K562 (cell line): ENCODE results near the gene NEIL1. TPM values are rescaled to one million over a fixed set of nuclear protein-coding genes. Genes with fewer than 3 reads are reported as not detected.

Source experiments
- HDAC2 ChIP-seq: fragments of 450-650 bp; IDR thresholded peaks from 2 replicates; pipeline ENCODE4 v1.6.1; 2016; ENCODE audit warnings: mild to moderate bottlenecking
- HDAC3 ChIP-seq: fragments of 450-650 bp; IDR thresholded peaks from 2 replicates; pipeline ENCODE4 v1.6.1; 2018; ENCODE audit warnings: borderline replicate concordance, mild to moderate bottlenecking, moderate library complexity; ENCODE audit not compliant: partially characterized antibody
- HDGF ChIP-seq: fragments of 450-650 bp; IDR thresholded peaks from 2 replicates; pipeline ENCODE4 v1.6.1; 2016
- NCOR1 ChIP-seq: fragments of 450-650 bp; IDR thresholded peaks from 2 replicates; pipeline ENCODE4 v1.6.1; 2016; ENCODE audit warnings: mild to moderate bottlenecking, moderate library complexity
- NFRKB ChIP-seq: fragments of 450-650 bp; IDR thresholded peaks from 2 replicates; pipeline ENCODE4 v1.6.1; 2016; ENCODE audit warnings: low read depth
- SMAD3 ChIP-seq: fragments of 450-650 bp; formaldehyde crosslinking; conservative IDR thresholded peaks from 2 replicates; pipeline ENCODE4 v1.4.0; 2020; ENCODE audit warnings: mild to moderate bottlenecking
- SMARCB1 ChIP-seq: IDR thresholded peaks from 2 replicates; pipeline ENCODE4 v1.6.1; 2011; ENCODE audit warnings: improper control_type of control experiment, low read depth; ENCODE audit not compliant: insufficient read length
- XRCC4 ChIP-seq: IDR thresholded peaks from one replicate; pipeline ENCODE4 v1.6.1; 2011; ENCODE audit not compliant: insufficient read depth, insufficient read length; ENCODE audit errors: extremely low read depth
- ZNF174 ChIP-seq: fragments of 250-450 bp; sonication (Bioruptor Pico); IDR thresholded peaks from 2 replicates; pipeline ENCODE4 v1.4.0; 2020; ENCODE audit warnings: mild to moderate bottlenecking
- ZNF263 ChIP-seq: sonication (generic); formaldehyde crosslinking; IDR thresholded peaks from 2 replicates; pipeline ENCODE4 v1.8.0; 2022; ENCODE audit warnings: mild to moderate bottlenecking, missing genetic modification reagents, borderline replicate concordance
- ZNF274 ChIP-seq: IDR thresholded peaks from 2 replicates; pipeline ENCODE4 v1.6.1; 2011; ENCODE audit warnings: low read depth, mild to moderate bottlenecking, low read length, moderate library complexity, borderline replicate concordance
- ZNF740 ChIP-seq, 3 experiments: fragments of 200-800 bp in 1 of 3; sonication (Bioruptor generic) in 1 of 3; sonication (generic) in 1 of 3; formaldehyde crosslinking in 1 of 3; IDR thresholded peaks; 2 replicates each; pipeline versions ENCODE4 v1.6.1 to v1.8.0; 2016 to 2022; ENCODE audit warnings: mild to moderate bottlenecking in 2 of 3, missing compliant biosample characterization in 2 of 3, missing genetic modification characterization in 2 of 3, missing genetic modification reagents in 1 of 3
- polyA plus RNA-seq, 8 experiments: library from polyadenylated mRNA; depleted of rRNA in 4 of 8; stranded (reverse) in 5 of 8; unstranded in 3 of 8; fragments of >200 nt; fragmentation: Nextera tagmentation in 2 of 8; fragmentation: Illumina TruSeq in 1 of 8; extraction: Ambion mirVana in 2 of 8; extraction: Trizol in 1 of 8; gene quantifications; 2 replicates each; pipeline versions ENCODE4 v1.2.1 to v1.2.3, GENCODE V29; 2011 to 2014; ENCODE audit warnings: inconsistent platforms in 1 of 8, missing spikeins in 1 of 8
- total RNA-seq, 7 experiments: library from RNA; depleted of rRNA in 6 of 7; stranded (reverse); fragments of >200 nt in 6 of 7; fragmentation: Illumina TruSeq in 2 of 7; extraction: Trizol in 2 of 7; gene quantifications; 2 replicates each; pipeline versions ENCODE4 v1.2.1 to v1.2.3, GENCODE V29; 2011 to 2021; ENCODE audit warnings: low replicate concordance in 1 of 7
- TF ChIP-seq, protein P1 (sequence below): sonication (generic); formaldehyde crosslinking; IDR thresholded peaks from 2 replicates; pipeline ENCODE4 v1.8.0; 2022; ENCODE audit warnings: mild to moderate bottlenecking, missing genetic modification reagents
- TF ChIP-seq, protein P2 (sequence below): fragments of 450-650 bp; IDR thresholded peaks from 2 replicates; pipeline ENCODE4 v1.6.1; 2018; ENCODE audit warnings: mild to moderate bottlenecking, low read depth; ENCODE audit not compliant: partially characterized antibody

Gene NEIL1
- total and polyA plus RNA-seq, 9 of the 15 experiments (the other 6 are each of a cell fraction or from before 2014, with no cell fraction given): 0.14 to 4.3 (median 2.4) TPM

DNA sequence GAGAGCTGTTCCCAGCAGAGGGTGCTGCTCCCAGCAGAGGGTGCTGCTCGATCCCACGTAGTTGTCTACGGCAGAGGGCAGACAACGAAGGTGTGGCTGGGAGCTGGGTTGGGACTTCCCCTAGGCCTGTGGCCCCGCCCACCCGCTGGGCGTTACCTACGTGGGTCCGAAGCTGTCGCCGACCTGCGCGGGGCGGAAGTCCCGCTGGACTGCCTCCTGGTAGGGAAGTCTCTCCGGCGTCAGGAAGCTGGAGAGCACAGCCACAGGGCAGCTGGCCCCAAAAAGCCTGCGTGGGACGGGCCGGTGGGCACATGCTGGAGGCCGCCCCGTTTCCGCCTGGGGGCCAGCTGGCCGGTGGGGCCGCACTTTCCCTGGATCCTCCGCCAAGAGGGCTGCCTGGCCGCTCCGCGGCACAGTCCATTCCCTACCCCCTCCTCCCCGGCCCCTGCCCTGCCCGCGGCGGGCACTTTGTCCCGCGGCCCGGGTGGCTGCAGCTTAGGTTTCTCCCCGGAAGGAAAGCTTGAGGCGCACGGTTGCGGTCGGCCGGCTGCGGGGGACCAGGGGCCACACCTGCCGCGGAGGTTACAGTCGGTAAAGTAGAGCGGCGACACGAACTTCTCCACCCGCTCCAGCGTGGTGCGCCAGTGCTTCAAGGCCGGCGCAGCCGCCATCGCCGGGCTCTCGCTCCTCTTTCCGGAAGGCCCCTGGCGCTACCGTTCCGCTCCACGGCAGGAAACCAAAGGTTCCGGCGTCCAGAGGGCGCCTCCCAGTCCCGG lies 21.3 kb downstream of the NEIL1 start, which contains the start of gene MAN2C1 (continued):
- no peak for TF ChIP-seq SMARCB1
- TF ChIP-seq NCOR1: peak; percentile 47
- peak; percentile 50 for TF ChIP-seq HDAC3
- TF ChIP-seq, protein P1, sequence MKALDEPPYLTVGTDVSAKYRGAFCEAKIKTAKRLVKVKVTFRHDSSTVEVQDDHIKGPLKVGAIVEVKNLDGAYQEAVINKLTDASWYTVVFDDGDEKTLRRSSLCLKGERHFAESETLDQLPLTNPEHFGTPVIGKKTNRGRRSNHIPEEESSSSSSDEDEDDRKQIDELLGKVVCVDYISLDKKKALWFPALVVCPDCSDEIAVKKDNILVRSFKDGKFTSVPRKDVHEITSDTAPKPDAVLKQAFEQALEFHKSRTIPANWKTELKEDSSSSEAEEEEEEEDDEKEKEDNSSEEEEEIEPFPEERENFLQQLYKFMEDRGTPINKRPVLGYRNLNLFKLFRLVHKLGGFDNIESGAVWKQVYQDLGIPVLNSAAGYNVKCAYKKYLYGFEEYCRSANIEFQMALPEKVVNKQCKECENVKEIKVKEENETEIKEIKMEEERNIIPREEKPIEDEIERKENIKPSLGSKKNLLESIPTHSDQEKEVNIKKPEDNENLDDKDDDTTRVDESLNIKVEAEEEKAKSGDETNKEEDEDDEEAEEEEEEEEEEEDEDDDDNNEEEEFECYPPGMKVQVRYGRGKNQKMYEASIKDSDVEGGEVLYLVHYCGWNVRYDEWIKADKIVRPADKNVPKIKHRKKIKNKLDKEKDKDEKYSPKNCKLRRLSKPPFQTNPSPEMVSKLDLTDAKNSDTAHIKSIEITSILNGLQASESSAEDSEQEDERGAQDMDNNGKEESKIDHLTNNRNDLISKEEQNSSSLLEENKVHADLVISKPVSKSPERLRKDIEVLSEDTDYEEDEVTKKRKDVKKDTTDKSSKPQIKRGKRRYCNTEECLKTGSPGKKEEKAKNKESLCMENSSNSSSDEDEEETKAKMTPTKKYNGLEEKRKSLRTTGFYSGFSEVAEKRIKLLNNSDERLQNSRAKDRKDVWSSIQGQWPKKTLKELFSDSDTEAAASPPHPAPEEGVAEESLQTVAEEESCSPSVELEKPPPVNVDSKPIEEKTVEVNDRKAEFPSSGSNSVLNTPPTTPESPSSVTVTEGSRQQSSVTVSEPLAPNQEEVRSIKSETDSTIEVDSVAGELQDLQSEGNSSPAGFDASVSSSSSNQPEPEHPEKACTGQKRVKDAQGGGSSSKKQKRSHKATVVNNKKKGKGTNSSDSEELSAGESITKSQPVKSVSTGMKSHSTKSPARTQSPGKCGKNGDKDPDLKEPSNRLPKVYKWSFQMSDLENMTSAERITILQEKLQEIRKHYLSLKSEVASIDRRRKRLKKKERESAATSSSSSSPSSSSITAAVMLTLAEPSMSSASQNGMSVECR (CRISPR knock-in tag): peak; percentile 66
- TF ChIP-seq ZNF274: no peak
- TF ChIP-seq, protein P2, sequence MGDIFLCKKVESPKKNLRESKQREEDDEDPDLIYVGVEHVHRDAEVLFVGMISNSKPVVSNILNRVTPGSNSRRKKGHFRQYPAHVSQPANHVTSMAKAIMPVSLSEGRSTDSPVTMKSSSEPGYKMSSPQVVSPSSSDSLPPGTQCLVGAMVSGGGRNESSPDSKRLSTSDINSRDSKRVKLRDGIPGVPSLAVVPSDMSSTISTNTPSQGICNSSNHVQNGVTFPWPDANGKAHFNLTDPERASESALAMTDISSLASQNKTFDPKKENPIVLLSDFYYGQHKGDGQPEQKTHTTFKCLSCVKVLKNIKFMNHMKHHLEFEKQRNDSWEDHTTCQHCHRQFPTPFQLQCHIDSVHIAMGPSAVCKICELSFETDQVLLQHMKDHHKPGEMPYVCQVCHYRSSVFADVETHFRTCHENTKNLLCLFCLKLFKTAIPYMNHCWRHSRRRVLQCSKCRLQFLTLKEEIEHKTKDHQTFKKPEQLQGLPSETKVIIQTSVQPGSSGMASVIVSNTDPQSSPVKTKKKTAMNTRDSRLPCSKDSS: no peak
- TF ChIP-seq ZNF740 (CRISPR knock-in tag; IDR thresholded peaks at IDR 0.05): 0 out of 2 replicates have a peak, but pooled peaks have one; percentile 22
- TF ChIP-seq ZNF740 (tag; IDR thresholded peaks at IDR 0.05): no peak
- no peak for TF ChIP-seq ZNF174
- TF ChIP-seq HDGF: 0 out of 2 replicates have a peak, but pooled peaks have one; percentile 6
- 0 out of 2 replicates have a peak, but pooled peaks have one; percentile 35 for TF ChIP-seq SMAD3 (CRISPR knock-in tag)
- no peak for TF ChIP-seq XRCC4
- TF ChIP-seq NFRKB: peak; percentile 94
- TF ChIP-seq HDAC2: peak; percentile 41; the same call in 1 of the 2 replicates
- peak; percentile 40; the same call in 1 of the 2 replicates for TF ChIP-seq ZNF263 (CRISPR knock-in tag)
